Stimulated activated effector memory CD8-positive, alpha-beta T cell treated with anti-CD3 and anti-CD28 coated beads, Interleukin-12 subunit alpha, Interleukin-12 subunit beta, amount 100 ng/mL, for 72 hours (primary cell): ENCODE measurements around the gene OLFML1.

Source experiments
- ATAC-seq: fragments of 150-1000 bp; cut with Tn5 transposase; 2 replicates; pipeline ENCODE4 v1.10.0; 2021
- DNase-seq, 2 donors: peaks; one replicate each; pipeline ENCODE4 v3.0.0; 2021 to 2022; ENCODE audit warnings: low spot score in 2 of 2
- H3K27ac Mint-ChIP-seq: one replicate; pipeline ENCODE4 v1.8.0; 2022; ENCODE audit warnings: mild to moderate bottlenecking, mixed read lengths
- H3K36me3 Mint-ChIP-seq: one replicate; pipeline ENCODE4 v1.8.0; 2022; ENCODE audit warnings: mild to moderate bottlenecking, mixed read lengths
- H3K4me1 Mint-ChIP-seq: one replicate; pipeline ENCODE4 v1.8.0; 2022; ENCODE audit warnings: mixed read lengths
- H3K4me3 Mint-ChIP-seq: one replicate; pipeline ENCODE4 v1.8.0; 2022; ENCODE audit warnings: mild to moderate bottlenecking, mixed read lengths
- H3K9me3 Mint-ChIP-seq: one replicate; pipeline ENCODE4 v1.8.0; 2022; ENCODE audit warnings: mixed read lengths

OLFML1 gene

GRCh38 chr11:7547687-7548086, 62.4 kb downstream of the OLFML1 start:
- Mint-ChIP-seq H3K9me3 (no peaks in the 10 kb centered on the region), H3K4me1 (no peaks in the 10 kb centered on the region), H3K27ac (no peak overlapping the region), H3K4me3 (no peak overlapping the region), H3K36me3 (no peaks in the 10 kb centered on the region)
- DNase-seq (no peak), ATAC-seq (no peak)

DNA sequence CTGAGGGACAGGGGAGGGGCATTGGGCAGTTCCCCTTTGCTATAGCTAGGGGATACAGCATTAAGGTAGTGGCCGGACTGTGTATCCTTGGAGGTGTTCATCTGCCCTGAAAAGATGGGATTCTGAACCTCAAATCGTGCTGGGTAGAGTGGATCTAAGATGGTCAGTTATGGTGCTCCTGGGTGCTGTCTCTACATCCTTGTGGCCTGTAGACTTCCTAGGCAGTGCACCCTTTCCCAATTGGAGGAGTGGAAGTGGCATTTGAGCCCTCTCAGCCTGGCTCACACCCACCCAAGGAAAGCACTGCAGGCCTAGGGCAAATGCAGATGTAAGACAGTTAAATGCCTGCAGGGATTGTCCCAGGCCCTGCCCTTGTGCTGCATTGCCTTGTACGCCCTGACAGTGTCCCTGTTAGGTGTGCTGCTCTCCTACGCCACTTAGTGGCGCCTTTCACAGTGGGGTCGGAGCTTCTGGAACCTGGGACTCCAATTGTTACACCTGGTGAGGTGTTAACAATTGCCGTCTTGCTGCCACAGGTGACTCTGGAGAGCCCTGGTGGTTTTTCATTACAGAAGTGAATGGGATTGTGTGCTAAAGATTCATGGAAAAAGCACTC, 63.5 kb downstream of the OLFML1 start:
- ATAC-seq (no peak), DNase-seq (no peak)
- Mint-ChIP-seq H3K27ac (no peak overlapping the region), H3K4me3 (no peak overlapping the region), H3K4me1 (no peaks in the 10 kb centered on the region), H3K36me3 (no peaks in the 10 kb centered on the region), H3K9me3 (no peaks in the 10 kb centered on the region)

GRCh38 chr11:7549681-7550080, 64.4 kb downstream of the OLFML1 start:
- Mint-ChIP-seq H3K4me1 (no peaks in the 10 kb centered on the region), H3K9me3 (no peaks in the 10 kb centered on the region), H3K36me3 (no peaks in the 10 kb centered on the region), H3K4me3 (no peak overlapping the region), H3K27ac (no peak overlapping the region)
- no peak for DNase-seq
- ATAC-seq, result no peak

DNA sequence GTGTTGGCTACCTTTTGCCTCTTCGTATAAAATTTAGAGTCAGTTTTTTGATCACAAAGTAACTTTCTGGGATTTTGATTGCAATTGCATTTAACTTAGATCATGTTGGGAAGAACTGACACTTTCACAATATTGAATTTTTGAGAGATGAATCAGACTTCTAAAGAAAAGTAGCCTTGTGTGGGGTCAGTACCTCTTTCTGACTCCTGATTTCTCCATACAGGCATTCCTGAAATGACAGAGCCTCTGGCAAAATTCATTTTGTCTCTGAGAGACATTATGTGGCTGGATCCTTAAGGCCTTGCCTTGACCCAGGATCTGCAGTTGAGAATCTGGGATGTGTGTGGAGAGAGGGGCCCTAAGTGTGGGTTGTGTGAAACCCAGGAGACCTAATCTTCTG, 66.3 kb downstream of the OLFML1 start:
- Mint-ChIP-seq H3K9me3 (no peaks in the 10 kb centered on the region), H3K4me3 (no peak overlapping the region), H3K4me1 (no peaks in the 10 kb centered on the region), H3K27ac (no peak overlapping the region), H3K36me3 (no peaks in the 10 kb centered on the region)
- no peak for ATAC-seq
- DNase-seq, result no peak

DNA sequence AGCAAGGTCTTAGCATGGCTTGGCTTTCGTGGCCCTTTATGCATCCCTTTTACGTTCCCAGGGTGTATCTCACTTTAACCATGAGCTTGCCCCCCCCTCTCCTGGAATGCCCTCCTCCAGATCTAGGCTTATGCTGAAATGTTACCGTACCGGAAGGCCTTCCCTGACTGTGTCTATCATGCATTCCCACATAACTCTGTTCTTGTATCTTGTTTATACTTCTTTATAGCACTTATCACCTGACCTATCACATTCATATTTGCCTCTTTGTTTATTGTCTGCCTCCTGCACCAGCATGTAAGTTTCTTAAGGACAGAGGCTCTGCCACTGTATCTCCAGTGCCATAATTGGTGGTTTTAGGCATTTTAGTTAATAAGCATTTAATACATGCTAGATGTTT, 67.4 kb downstream of the OLFML1 start:
- ATAC-seq, result no peak
- Mint-ChIP-seq H3K36me3 (no peaks in the 10 kb centered on the region), H3K4me3 (no peak overlapping the region), H3K9me3 (no peaks in the 10 kb centered on the region), H3K27ac (no peak overlapping the region), H3K4me1 (no peaks in the 10 kb centered on the region)
- no peak for DNase-seq

DNA sequence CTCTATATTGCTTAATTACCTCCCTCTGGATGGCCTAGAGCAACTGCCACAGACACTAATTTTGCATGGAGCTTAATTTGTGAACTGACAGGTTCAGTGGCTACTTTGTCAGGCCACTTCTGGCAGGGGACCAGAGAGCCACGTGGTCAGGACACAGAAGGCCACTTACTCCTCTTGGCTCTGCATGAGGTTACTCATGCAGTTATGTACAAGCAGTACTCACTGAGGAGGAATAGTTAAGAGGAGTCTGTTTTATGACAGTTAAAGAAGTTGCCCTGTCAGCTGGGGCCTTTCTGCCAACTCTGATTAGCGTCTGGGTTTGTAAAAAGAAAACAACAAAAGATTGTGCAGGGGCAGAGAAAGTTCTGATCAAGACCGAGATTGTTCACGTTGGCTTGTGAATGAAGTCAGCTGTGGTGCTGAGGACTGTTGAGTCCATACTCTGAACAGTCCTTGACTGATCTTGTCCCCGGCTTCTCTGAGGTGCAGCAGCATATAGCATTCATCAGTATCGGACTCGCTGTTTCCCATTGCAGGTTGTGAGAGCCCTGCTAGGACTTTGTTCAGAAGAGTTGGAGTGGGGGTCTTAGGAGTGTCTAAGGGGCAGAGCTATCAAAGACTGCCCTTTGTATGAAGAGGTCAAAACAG, 69.9 kb downstream of the OLFML1 start:
- Mint-ChIP-seq H3K4me3 (no peak overlapping the region), H3K27ac (no peak overlapping the region), H3K9me3 (no peaks in the 10 kb centered on the region), H3K4me1 (no peaks in the 10 kb centered on the region), H3K36me3 (no peaks in the 10 kb centered on the region)
- DNase-seq, result no peak
- ATAC-seq, result no peak

DNA sequence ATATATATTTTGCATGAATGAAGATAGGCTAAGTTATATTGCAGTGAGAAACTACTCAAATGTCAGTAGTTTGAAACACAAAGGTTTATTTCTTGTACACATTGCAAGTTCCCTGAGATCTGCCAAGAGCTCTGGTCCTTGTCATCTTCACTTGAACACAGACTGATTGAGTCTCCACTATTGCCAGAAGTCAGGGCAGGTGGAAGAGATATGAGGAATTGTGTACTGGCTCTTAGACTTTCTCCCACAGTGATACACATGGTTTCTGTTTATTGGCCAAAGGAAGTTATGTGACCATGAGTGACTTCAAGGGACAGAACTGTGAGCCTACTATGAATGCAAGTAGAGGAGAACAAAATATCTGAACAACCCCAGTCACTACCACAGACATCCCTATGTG, 72.7 kb downstream of the OLFML1 start:
- Mint-ChIP-seq H3K36me3 (no peaks in the 10 kb centered on the region), H3K9me3 (no peaks in the 10 kb centered on the region), H3K4me3 (no peak overlapping the region), H3K4me1 (no peaks in the 10 kb centered on the region), H3K27ac (no peak overlapping the region)
- ATAC-seq, result no peak
- no peak for DNase-seq

GRCh38 chr11:7559398-7560283, 74.3 kb downstream of the OLFML1 start:
- ATAC-seq (no peak), DNase-seq (no peak)
- no peak overlapping the region for H3K4me3 Mint-ChIP-seq
- H3K36me3 Mint-ChIP-seq, result no peaks in the 10 kb centered on the region
- H3K9me3 Mint-ChIP-seq, result no peaks in the 10 kb centered on the region
- no peak overlapping the region for H3K27ac Mint-ChIP-seq
- no peaks in the 10 kb centered on the region for H3K4me1 Mint-ChIP-seq
